HK-2 (cell line): ENCODE measurements around the gene BAIAP2L1.

ENCODE experiments used
- DNase-seq: peaks from one replicate; pipeline ENCODE4 v3.0.0-alpha.2; 2018; ENCODE audit not compliant: unreplicated experiment

Gene BAIAP2L1

DNA sequence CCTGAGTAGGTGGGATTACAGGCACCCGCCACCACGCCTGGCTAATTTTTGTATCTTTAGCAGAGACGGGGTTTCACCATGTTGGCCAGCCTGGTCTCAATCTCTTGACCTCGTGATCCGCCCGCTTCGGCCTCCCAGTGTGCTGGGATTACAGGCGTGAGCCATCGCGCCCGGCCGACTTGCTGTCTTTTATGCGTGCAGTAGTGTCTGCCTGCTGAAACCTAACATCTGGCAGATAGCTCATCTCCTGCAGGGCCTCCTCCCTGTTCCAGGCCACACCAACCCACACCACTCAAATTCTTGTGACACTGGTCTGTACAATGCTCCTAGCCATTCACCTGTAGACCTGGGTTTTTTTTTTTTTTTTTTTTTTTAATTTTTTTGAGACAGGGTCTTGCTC lies 41.5 kb downstream of the BAIAP2L1 start:
- no peak for DNase-seq

DNA sequence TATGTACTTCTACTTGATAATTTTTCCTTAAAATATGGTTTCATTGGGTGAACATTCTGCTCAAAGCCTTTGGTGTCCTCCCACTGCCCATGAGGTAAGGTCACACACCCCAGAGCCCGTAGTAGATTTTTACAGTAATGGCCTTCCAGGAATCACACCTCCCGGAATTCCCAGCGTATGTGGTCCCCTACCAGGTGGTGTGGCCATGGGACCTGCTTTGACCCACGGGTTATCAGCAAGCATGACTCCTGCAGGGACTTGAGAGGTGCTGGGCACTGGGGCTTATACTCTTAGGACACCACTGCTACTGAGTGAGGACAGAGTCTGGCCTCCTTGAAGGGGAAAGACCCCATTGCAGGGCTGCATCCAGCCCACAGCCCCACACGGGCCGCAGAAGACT lies 42.2 kb downstream of the BAIAP2L1 start:
- DNase-seq, result no peak

DNA sequence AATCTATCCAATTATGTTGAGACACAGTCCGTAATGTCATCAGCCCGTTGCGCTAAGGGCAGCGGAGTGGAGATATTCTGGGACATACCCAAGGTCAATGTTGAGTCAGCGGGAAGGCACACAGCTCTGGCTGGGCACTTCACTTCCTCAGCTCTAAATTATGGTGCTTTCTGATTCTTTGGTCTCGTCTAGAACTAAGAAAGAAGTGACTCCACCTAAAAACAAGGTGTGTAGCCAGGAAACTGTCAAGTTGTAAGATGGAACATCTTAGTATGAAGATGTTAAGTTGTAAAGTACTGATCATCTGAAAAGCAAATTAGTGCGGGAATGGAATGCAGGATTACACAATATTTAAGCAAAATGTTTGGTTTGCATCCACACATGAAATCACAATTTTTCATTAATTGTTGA lies 43.1 kb downstream of the BAIAP2L1 start:
- no peak for DNase-seq

DNA sequence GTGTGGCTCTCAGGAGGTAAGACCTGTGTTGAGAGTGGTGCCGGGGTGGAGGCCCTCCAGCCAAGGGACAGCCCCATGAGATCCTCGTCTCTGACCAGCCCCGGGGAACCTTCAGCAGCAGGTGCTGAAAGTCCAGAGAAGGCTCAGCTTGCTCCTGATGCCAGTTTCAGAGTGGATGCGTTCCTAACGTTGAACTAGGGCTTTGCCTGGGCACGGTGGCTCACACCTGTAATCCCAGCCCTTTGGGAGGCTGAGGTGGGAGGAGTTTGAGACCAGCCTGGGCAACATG lies 45.7 kb downstream of the BAIAP2L1 start:
- no peak for DNase-seq

DNA sequence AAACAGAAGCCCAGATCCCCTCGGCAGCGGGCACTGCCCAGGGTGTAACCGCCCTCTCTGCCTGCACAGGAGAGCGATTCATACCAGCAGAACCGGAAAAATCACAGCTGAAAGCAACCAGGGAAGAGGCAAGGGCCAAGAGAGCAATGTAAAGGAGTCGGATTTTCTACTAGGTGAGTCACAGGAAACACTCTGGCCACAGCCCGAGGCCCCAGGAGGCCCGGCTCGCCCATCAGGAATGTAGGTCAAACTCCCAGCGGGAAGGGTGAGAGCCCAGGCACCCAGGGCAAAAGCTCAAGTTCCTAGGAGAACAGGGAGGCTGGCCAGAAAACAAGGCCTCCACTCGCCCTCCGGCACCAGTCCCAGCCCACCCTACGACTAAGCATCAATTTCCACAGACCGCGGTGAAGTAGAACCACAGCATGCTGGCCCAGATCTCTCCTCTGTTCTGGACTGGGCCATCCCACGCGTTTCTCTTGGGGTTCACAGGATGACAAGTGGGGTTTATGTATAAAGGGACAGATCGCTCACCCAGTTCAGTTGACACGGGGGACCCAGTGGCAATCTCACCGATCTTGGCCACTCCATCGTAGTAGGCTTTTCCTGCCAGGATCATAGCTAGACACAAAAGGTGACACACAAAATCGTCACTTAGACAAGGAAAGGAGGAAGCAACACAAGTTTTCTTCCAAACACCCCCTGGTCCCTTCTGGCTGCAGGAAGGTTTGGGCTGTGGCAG lies 46.2 kb downstream of the BAIAP2L1 start:
- peak; percentile 88 for DNase-seq

DNA sequence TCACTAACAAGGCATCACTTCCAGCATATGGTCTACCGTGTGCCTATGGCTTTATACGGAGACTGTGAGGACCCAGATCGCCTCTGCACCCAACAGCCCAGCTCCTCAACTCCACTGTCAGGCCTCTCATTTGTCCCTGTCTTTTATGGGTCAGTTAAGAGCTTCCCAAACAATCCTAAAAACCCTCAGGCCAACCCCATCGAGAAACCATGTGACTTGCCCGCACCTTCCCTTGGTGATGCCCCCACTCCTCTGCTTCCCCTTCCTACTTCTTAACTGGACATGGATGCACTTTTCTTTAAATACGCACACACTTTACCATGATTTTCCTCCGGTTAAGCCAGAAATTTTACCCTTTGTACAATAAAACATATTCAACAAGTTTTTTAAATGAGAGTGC lies 46.8 kb downstream of the BAIAP2L1 start:
- peak; percentile 14 for DNase-seq

DNA sequence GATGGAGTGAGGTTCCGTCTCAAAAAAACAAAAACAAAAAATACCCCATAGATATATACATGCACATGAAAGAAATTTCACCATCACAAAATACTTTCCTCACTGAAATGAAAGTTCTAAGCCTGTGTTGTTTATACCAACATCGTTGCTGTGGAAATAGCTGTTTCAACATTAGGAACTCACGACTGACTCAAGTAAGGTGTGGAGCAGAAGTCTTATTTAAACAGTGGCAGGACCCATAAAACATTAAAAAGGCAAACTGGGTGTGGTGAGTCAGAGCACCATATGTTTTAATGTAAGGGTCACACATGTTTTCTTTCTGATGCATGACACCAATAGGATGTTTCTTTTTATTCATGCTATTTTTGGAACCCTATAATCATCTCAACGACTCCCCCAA lies 48.3 kb downstream of the BAIAP2L1 start:
- no peak for DNase-seq

DNA sequence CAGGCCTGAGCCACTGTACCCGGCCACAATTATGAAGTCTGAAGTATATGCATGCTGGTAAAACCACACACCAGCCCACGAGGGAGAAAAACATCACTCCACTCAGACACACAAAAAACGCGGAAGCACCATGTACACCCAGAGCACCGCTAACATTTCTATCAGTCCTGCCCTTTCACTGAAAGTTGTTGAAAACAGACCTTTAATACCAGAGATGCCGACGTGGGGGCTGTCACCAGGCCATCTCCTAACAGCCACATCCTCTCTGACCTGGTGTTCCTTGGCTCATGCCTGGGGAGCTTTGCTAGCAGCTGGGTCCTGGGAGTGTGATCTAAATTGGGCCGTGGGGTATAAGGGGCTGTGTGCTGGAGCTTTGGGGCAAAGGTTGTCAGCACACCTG lies 49.8 kb downstream of the BAIAP2L1 start:
- DNase-seq, result no peak

DNA sequence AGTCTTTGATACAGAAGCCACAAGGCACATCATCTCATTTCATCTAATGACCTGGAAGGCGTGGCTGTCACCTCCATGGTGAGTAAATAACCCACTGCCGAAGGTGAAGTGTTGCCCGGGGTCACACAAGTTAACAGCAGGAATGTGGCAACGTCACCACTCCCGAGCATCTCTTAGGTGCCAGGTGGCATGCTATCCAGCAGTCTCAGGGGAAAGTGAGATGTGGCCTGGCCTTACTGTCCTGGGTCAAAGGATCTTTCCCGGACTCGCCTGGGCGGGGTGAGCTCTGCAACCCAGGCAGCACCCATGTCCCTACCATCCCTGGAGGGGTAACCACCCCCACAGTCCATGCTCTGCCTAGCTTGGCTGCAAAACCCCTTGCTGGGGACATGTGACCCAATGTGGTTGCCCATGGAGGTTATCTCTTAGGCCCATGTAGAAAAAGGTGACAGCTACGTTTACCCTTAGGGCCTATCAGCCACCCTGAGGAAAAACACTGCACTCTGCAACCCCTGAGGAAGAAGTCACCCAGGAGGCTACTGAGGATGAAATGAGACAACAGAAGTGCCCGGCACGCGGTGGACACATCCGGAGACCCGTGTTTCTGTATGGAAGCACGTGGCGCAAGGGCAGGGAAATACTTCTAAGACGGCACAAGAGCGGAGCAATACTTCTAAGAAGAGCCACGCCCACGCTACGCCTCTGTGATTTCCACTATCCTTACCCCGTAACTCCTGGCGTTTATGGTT lies 52.0 kb downstream of the BAIAP2L1 start:
- DNase-seq, result no peak

DNA sequence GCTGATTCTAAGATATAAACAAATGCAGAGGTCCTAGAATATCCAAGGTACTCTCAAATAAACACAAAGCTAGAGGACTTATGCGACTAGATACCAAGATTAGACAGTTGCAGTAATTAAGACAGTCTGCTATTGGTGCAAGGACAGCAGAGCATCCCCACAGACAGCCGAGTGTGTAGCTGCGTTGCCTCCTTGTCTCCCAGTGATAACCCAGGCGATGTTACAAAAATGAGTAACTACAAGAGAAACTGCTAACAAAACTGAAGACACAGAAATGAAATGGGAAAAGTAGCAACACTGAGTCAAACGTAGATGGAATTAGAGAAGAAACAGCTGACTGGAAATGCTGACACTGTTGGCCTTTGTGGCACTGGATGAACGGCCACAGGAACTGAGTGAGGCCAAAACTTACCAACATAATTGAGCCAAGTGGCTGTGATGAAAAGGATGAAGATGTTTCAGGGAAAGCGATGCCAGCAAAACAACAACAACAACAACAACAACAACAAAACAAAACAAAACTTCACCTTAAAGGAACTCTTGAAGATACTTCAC lies 54.3 kb downstream of the BAIAP2L1 start:
- DNase-seq, result no peak

DNA sequence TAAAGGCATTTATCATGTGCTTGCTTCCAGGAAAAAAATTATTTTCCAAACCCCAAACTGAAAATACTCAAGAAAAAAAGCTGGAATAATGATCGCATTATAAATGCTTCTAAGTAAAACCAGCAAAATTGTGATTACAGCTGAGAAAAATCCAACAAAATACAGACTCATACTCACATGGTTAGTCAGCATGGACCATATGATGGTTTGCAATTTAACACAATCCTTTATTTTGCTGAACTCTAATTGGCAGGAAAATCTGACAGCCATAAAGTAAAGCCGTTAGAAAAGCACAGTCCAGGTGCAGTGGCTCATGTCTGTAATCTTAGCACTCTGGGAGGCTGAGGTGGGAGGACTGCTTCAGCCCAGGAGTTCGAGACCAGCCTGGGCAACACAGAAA lies 59.8 kb downstream of the BAIAP2L1 start:
- DNase-seq, result no peak

DNA sequence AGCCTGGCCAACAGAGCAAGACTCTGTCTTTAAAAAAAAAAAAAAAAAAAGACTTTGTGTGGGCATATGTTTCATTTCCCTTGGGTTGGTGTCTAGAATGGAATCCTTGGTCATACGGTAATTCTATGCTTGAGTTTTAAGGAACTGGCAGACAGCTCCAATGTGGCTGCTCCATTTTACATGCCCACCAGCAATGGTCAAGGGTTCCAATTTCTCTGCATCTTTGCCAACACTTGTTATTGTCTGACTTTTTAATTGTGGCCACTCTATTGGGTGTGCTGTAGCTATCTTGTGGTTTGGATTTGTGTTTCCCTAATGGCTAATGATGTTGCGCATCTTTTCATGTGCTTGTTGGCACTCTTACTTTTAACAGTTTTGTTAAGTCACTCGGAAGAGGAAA lies 61.8 kb downstream of the BAIAP2L1 start:
- no peak for DNase-seq

DNA sequence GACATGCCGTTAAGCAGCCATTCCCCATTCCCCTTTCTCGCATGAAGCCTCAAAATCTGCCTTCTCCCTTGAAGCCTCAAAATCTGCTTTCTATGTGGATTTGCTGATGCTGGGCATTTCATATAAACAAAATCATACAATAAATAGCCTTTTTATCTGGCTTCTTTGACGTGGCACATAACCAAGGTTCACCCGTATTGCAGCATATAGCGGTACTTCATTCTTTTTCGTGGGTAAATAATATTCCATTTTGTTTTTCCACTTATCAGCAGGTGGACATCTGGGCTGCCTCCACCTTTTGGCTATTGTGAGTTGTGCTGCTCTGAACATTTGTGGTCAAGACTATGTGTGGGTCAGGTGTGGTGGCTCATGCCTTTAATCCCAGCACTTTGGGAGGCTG lies 62.4 kb downstream of the BAIAP2L1 start:
- no peak for DNase-seq

DNA sequence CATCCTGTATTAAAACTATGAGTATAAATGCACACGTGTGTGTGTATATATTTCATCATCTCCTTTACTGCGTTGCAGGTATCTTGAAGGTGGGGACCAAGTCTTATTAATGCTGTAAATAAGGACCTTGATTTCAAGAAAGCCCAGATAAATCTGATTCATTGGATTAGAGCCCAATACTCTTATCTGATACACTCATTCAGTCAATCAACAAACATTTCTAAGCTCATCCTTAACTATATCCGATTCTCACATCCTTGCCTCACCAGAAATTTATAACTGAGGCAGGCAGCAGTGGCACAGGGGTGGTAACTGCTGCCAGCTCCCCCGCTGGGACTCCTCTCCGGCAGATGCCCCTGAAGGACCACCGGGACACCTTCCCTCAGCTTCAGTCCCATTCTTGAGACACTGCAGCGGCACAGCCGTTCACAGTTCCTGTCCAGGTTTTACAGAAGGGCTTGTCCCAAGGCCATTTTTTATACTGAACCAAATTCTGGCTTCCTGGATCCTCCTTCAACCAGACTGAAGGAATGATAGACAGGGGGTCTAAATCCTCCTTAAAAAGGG lies 65.4 kb downstream of the BAIAP2L1 start:
- DNase-seq, result no peak

DNA sequence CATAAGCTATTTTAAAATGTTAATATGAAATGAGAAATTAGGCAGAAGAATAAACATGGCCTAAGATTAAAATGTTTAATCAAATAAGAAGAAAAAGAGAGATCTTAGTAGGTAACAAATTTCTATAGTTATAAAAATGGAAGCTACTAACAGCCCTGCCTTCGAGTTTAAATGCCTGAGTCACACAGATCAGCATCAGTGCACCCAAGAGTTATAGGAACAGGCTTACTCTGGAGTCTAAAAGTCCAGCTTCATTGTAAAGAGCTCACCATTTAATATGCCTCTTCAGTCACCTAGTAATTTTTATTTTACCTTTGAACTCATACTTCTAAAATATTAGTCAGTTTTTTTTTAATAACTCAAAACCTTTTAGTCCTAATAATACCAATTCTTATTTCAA lies 66.8 kb downstream of the BAIAP2L1 start:
- DNase-seq, result no peak

DNA sequence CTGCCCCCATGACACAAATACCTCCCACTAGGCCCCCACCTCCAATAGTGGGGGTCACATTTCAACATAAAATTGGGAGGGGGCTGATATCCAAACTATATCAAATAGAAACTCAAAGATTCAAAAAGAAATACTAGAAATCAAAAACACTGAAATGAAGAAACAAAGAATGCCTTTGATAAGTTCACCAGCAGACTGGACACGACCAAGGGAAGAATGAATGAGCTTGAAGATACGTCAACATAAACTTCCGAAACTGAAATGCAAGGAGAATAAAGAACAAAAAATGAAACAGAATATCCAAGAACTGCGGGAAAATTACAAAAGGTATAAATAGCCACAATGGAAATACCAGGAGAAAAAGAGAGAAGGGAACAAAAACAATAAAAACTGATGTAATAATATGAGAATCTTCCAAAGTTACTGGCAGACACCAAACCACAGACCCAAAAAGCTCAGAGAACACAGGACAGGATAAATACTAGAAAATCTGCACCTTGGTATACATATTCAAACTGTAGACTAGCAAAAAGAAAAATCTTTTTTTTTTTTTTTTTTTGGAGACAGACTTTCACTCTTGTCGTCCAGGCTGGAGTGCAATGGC lies 69.9 kb downstream of the BAIAP2L1 start:
- no peak for DNase-seq

DNA sequence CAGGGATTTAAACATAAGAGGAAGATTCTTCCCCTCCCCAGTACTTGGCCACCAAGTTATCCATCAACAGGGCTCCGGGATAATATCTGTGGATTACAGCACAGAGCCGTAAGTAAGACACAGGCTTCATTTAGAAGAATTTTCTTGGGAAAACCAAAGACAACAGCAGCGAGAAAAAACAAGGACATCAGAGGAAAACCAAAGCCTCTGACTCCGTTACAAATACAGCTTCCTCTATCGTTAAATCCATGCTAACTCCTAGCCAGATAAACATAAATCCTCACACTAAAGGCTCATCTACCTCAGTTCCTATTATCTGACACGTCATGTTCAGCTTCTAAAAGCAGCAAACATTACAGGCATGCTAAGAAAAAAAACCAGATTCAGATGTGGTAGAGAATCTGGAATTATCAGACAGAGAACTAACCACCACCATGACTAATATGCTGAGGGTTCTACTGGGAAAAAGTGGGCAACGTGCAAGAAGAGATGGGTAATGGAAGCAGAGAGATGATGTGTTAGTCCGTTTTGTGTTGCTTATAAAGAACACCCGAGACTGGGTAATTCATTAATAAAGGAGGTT lies 71.0 kb downstream of the BAIAP2L1 start:
- DNase-seq, result peak; percentile 25

DNA sequence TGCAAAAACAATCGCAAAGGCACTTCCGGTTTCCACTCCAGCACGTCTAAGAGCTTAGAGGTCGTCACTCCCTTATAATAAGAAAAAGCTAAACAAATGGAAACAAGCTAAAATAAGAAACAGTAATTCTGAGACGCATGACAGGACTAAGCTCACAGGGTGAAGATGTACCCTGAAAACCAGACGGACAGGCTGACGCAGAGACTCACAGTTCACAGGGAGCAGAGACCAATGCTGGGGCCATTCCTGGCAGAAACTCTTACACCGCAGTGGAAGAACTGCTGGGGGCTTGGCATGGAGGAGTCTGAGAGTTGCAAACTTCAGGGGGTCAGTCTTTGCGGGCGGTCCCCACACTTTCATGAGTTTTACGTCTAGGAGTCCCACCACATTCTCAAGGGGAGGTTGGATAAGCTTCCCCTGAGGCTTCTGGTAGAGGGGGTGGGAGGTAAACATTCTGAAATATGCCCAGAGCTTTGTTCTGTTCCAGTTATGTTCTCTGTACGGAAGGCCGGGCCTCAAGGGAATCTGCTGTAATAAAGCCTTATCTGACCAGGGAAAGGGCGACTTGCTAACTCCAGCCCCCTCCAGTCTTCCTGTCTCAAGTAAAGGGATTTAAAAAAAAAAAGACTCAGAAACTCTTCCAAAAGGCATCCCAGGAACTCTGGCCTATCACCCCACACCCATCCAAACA lies 71.6 kb downstream of the BAIAP2L1 start:
- peak; percentile 35 for DNase-seq

DNA sequence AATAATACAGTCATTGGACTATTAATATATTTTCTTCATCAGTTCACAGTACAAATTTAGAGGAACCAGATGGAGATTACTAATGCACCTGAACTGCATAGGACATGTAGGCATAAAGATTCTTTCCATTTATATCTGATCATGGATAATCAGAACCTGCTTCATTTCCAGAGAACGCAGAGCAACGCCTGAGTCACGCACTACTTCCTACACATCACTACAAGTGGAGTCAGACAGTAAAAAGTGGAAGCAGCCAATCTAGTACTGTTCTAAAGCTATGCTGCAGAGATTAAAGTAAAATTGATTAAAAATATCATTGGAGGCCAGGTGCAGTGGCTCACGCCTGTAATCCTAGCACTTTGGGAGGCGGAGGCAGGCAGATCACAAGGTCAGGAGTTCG lies 76.1 kb downstream of the BAIAP2L1 start:
- no peak for DNase-seq

DNA sequence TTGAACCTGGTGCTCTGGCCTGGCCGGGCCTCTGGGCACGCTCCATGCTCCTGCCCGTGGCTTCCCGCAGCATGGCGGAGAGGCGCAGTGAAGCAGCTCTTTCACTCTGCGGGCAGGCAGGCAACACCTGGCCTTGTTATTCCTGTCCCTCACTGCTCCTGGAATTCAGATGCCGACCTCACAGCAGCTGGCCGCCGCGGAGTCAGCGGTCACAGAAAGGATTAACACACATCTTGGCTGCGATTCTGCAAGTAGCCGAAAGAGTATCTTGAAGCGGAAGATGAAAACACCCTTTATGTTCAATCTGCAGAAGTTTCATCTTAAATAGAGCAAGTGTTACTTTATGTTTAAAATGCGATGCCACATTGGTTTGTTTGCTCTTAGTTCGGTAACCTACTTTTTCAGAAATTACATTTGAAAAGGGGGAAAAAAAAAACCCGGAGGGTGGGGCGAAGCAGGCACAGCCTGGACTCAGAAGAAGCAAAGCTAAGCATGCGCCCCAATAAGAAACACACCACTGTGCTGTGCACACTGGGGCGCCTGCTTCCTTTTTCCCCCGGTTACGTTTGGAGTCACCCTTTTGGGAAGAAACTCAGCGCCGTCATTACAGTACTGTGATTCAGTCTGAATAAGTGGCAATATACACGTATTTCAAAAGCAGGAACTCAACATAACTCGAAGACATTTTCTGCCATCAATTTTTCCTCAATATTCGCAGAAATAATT lies 77.1 kb downstream of the BAIAP2L1 start:
- no peak for DNase-seq
